Measurements from ENCODE around the gene TBC1D22A. TPM values are rescaled to one million over a fixed set of nuclear protein-coding genes. Genes with fewer than 3 reads are reported as not detected.
A peak's percentile ranks its signal among the peaks of the same experiment; 100 is the strongest.

Gene TBC1D22A
- total RNA-seq, 1 donor from 2014 or later = 10.6 TPM

DNA sequence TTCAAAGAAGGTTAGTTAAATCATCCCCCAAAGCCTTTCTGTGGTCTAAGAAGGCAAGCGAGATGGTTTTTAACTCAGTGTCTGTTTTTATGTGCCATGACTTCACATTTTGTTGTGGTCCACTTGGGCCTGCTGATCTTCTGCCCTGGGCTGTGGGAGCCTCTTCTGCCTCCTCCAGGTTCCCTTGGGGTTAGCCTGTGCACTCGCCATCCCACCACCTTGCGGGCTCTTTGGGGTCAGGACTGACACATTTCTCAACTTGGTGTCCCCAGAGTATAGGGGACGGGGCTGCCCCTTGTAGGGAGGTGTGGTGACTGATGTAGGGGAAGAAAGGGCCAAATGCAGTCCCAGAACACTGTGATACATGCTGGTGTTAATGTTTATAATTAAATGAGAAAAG lies 207.0 kb downstream of the TBC1D22A start:
- no peak overlapping the region for H3K4me2 ChIP-seq
- H3K4me3 Mint-ChIP-seq = no peak overlapping the region
- peaks cover 18% of the 10 kb centered on the region for H3K4me1 Mint-ChIP-seq
- H3K27me3 ChIP-seq = no peaks in the 10 kb centered on the region
- H3K27ac ChIP-seq = no peak overlapping the region
- no peak overlapping the region for H3K4me3 ChIP-seq
- TF ChIP-seq EZH2phosphoT487 (IDR thresholded peaks at IDR 0.05) = no peak
- TF ChIP-seq, protein P1, sequence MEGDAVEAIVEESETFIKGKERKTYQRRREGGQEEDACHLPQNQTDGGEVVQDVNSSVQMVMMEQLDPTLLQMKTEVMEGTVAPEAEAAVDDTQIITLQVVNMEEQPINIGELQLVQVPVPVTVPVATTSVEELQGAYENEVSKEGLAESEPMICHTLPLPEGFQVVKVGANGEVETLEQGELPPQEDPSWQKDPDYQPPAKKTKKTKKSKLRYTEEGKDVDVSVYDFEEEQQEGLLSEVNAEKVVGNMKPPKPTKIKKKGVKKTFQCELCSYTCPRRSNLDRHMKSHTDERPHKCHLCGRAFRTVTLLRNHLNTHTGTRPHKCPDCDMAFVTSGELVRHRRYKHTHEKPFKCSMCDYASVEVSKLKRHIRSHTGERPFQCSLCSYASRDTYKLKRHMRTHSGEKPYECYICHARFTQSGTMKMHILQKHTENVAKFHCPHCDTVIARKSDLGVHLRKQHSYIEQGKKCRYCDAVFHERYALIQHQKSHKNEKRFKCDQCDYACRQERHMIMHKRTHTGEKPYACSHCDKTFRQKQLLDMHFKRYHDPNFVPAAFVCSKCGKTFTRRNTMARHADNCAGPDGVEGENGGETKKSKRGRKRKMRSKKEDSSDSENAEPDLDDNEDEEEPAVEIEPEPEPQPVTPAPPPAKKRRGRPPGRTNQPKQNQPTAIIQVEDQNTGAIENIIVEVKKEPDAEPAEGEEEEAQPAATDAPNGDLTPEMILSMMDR (IDR thresholded peaks at IDR 0.05) = no peak
- no peak for TF ChIP-seq EZH2 (IDR thresholded peaks at IDR 0.05)
- H4K20me1 ChIP-seq (ENCODE audit: low read depth) = peaks cover 15% of the 10 kb centered on the region
- H3K9me3 ChIP-seq (ENCODE audit: low read depth) = no peaks in the 10 kb centered on the region
- peaks cover 11% of the 10 kb centered on the region for H3K4me1 ChIP-seq
- DNase-seq (ENCODE audit: low spot score) = no peak
- no peak overlapping the region for H3K27ac Mint-ChIP-seq
- H3K36me3 ChIP-seq = no peaks in the 10 kb centered on the region
- no peaks in the 10 kb centered on the region for H3K9me3 Mint-ChIP-seq
- peaks cover 3% of the 10 kb centered on the region for H3K27me3 Mint-ChIP-seq (ENCODE audit: insufficient read depth, low read depth)
- H3K9ac ChIP-seq = no peak overlapping the region
- no peak overlapping the region for H2AFZ ChIP-seq (replicated peaks)
- H3K79me2 ChIP-seq (ENCODE audit: low read depth) = no peaks in the 10 kb centered on the region
- no peaks in the 10 kb centered on the region for H3F3A ChIP-seq (ENCODE audit: low read depth)
- no peaks in the 10 kb centered on the region for H3K36me3 Mint-ChIP-seq

DNA sequence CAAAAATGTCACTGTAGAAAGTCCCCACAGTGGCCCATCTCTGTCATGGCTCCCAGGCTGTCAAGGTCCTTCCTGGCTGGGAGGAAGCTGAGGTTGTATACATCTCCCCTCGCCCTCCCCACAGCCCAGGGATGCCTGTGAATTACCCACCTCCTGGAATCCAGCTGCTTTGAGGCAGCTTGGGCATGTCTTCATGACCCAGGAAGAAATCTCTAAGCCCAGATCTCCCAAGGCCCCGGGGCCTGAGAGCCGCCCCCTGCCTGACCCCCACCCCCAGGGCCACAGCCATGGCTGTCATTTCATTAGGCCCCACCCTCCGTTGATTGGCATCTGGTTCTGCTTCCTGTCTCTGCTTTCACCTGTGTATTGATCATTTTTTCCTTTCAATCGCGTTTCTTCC lies 207.5 kb downstream of the TBC1D22A start:
- Histone ChIP-seq H3K27ac (no peak overlapping the region), H3K27me3 (no peaks in the 10 kb centered on the region), H3K9ac (no peak overlapping the region), H2AFZ (replicated peaks) (no peak overlapping the region), H3K4me1 (peaks cover 11% of the 10 kb centered on the region), H3K4me2 (no peak overlapping the region), H3K79me2 (ENCODE audit: low read depth) (no peaks in the 10 kb centered on the region), H3F3A (ENCODE audit: low read depth) (no peaks in the 10 kb centered on the region), H3K36me3 (no peaks in the 10 kb centered on the region), H4K20me1 (ENCODE audit: low read depth) (peaks cover 15% of the 10 kb centered on the region), H3K4me3 (no peak overlapping the region), H3K9me3 (ENCODE audit: low read depth) (no peaks in the 10 kb centered on the region)
- H3K27me3 Mint-ChIP-seq (ENCODE audit: insufficient read depth, low read depth) = peaks cover 3% of the 10 kb centered on the region
- TF ChIP-seq EZH2phosphoT487 (IDR thresholded peaks at IDR 0.05) = no peak
- TF ChIP-seq, protein P1 (IDR thresholded peaks at IDR 0.05) = no peak
- TF ChIP-seq EZH2 (IDR thresholded peaks at IDR 0.05) = no peak
- peak overlapping the region; percentile 26 for H3K27ac Mint-ChIP-seq
- peaks cover 17% of the 10 kb centered on the region for H3K4me1 Mint-ChIP-seq
- H3K4me3 Mint-ChIP-seq = no peak overlapping the region
- no peak for DNase-seq (ENCODE audit: low spot score)
- H3K9me3 Mint-ChIP-seq = no peaks in the 10 kb centered on the region
- H3K36me3 Mint-ChIP-seq = peaks cover 1% of the 10 kb centered on the region

DNA sequence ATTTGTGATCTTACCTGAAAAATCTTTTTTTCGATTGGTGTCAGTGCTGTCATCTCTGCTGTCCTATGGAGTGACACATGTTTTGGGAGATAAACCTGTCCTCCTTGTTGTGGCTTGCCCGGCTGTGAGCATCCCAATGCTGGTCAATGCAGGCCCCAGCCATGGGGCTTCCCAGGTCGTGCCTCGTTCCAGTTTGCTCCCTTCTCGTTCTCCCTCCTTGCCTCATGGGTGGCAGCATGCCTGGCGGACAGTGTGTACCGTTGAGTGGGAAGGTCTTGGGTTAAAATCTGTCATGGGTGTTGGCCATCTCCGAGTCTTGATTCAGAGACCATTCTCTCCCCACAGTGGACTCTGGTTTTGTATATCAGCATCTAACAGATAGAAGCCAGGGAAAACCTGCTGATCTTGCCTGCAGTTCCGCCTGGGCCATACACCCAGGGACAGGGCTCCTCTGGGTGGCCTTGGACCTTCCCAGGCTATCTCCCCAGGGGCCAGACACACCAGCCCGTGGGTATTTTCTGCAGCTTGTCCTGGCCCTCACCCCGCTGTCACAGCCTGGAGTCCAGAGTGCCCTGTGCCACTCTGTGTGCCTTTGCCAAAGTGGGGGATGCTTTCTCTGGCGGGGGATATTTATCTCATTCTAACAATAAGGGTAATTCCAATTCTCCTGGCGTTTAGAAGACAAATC lies 208.1 kb downstream of the TBC1D22A start:
- H3K27ac Mint-ChIP-seq = peak overlapping the region; percentile 26

More for the DNA sequence above, 208.1 kb downstream of the TBC1D22A start:
- no peak overlapping the region for H3K9ac ChIP-seq
- Mint-ChIP-seq H3K4me1 (peaks cover 15% of the 10 kb centered on the region), H3K9me3 (no peaks in the 10 kb centered on the region), H3K36me3 (peaks cover 3% of the 10 kb centered on the region), H3K4me3 (no peak overlapping the region), H3K27me3 (ENCODE audit: insufficient read depth, low read depth) (peaks cover 4% of the 10 kb centered on the region)
- no peaks in the 10 kb centered on the region for H3K9me3 ChIP-seq (ENCODE audit: low read depth)
- TF ChIP-seq EZH2 (IDR thresholded peaks at IDR 0.05) (no peak), EZH2phosphoT487 (IDR thresholded peaks at IDR 0.05) (no peak)
- TF ChIP-seq, protein P1 (IDR thresholded peaks at IDR 0.05) = no peak
- H3K4me3 ChIP-seq = no peak overlapping the region
- H3K4me2 ChIP-seq = no peak overlapping the region
- no peaks in the 10 kb centered on the region for H3K79me2 ChIP-seq (ENCODE audit: low read depth)
- no peak overlapping the region for H3K27ac ChIP-seq
- no peaks in the 10 kb centered on the region for H3K36me3 ChIP-seq
- no peak overlapping the region for H2AFZ ChIP-seq (replicated peaks)
- no peaks in the 10 kb centered on the region for H3K27me3 ChIP-seq
- H3K4me1 ChIP-seq = peaks cover 11% of the 10 kb centered on the region
- H4K20me1 ChIP-seq (ENCODE audit: low read depth) = peaks cover 15% of the 10 kb centered on the region
- H3F3A ChIP-seq (ENCODE audit: low read depth) = no peaks in the 10 kb centered on the region
- no peak for DNase-seq (ENCODE audit: low spot score)

Data from neural progenitor cell (in vitro differentiated cells).